Measurements from ENCODE around the gene XRCC5. TPM values are rescaled to one million over a fixed set of nuclear protein-coding genes. Genes with fewer than 3 reads are reported as not detected.

XRCC5 gene
- total RNA-seq, 1 experiment from 2014 or later: 534 TPM

DNA sequence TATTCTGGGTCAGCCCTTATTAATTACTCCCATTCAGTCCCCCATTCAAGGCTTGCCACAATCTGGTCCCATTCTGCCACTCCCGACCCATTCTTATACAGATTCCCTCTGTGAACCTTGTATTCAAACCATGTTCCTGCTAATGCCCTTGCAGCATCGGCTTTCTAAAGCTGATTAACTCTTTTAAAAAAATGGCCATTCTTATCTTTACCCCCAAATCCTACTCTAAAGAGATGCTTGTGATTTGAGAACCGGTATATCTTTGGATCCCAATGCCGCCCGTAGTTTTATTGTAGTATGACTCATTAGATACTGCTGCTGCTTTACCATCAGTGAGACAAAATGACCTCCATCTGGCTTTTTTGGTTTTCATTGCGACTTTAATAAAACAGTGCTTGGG lies 72.2 kb downstream of the XRCC5 start:
- no TSS peak for BruUV-seq (replicated peaks)
- Histone ChIP-seq H3K36me3 (ENCODE audit: insufficient read depth, low read length, poor library complexity, severe bottlenecking) (peaks cover 57% of the 10 kb centered on the region), H3K27ac (ENCODE audit: low read depth, low read length, poor library complexity, severe bottlenecking) (no peak overlapping the region), H3K4me3 (ENCODE audit: low read depth, low read length, poor library complexity, severe bottlenecking) (no peak overlapping the region), H3K27me3 (replicated peaks; ENCODE audit: insufficient read depth, low read depth, low read length, poor library complexity) (no peaks in the 10 kb centered on the region), H3K4me1 (ENCODE audit: insufficient read depth, low read length, poor library complexity, severe bottlenecking) (peaks cover 14% of the 10 kb centered on the region), H3K9me3 (ENCODE audit: low read depth, low read length, poor library complexity, severe bottlenecking) (no peaks in the 10 kb centered on the region)
- intact Hi-C loops (cut with micrococcal nuclease; ENCODE audit: unreplicated experiment): no loop called here
- ChIA-PET CTCF (no interaction called here), POLR2A (ENCODE audit: low non-redundant PET) (no interaction called here)
- TF ChIP-seq EZH2 (IDR thresholded peaks at IDR 0.05; ENCODE audit: borderline replicate concordance, low read depth, low read length, poor library complexity, severe bottlenecking): no peak
- TF ChIP-seq, protein P1, sequence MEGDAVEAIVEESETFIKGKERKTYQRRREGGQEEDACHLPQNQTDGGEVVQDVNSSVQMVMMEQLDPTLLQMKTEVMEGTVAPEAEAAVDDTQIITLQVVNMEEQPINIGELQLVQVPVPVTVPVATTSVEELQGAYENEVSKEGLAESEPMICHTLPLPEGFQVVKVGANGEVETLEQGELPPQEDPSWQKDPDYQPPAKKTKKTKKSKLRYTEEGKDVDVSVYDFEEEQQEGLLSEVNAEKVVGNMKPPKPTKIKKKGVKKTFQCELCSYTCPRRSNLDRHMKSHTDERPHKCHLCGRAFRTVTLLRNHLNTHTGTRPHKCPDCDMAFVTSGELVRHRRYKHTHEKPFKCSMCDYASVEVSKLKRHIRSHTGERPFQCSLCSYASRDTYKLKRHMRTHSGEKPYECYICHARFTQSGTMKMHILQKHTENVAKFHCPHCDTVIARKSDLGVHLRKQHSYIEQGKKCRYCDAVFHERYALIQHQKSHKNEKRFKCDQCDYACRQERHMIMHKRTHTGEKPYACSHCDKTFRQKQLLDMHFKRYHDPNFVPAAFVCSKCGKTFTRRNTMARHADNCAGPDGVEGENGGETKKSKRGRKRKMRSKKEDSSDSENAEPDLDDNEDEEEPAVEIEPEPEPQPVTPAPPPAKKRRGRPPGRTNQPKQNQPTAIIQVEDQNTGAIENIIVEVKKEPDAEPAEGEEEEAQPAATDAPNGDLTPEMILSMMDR (conservative IDR thresholded peaks at IDR 0.05; ENCODE audit: low read depth, low read length): no peak
- peak; percentile 54 for DNase-seq (ENCODE audit: low spot score)

DNA sequence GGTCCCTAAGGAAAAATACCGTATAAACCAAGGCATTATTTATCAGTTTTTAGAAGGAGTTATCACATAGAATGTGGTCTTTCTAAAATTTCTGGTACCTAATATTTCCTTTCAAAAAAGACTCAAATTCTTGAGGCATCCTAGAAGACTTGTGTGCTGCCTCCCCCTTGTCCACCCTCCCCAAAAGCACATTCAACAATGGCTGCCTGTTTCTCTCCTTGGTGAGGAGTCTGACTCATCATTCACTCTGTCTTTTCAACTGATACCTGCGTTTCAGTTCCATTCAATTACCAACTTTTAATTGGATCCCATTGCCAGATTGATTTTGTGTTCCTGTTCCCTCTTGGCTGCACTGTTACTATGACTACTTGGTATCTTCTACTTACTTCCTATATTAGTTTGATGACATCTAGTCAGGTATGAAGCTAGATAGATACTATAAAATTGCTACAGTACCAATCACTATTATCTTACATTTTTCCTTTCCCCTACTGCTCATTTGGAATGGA lies 72.9 kb downstream of the XRCC5 start:
- ChIA-PET CTCF (no interaction called here), POLR2A (ENCODE audit: low non-redundant PET) (no interaction called here)
- no peak for DNase-seq (ENCODE audit: low spot score)
- Histone ChIP-seq H3K4me3 (ENCODE audit: low read depth, low read length, poor library complexity, severe bottlenecking) (no peak overlapping the region), H3K4me1 (ENCODE audit: insufficient read depth, low read length, poor library complexity, severe bottlenecking) (peaks cover 20% of the 10 kb centered on the region), H3K9me3 (ENCODE audit: low read depth, low read length, poor library complexity, severe bottlenecking) (no peaks in the 10 kb centered on the region), H3K27ac (ENCODE audit: low read depth, low read length, poor library complexity, severe bottlenecking) (no peak overlapping the region), H3K36me3 (ENCODE audit: insufficient read depth, low read length, poor library complexity, severe bottlenecking) (peaks cover 52% of the 10 kb centered on the region), H3K27me3 (replicated peaks; ENCODE audit: insufficient read depth, low read depth, low read length, poor library complexity) (no peaks in the 10 kb centered on the region)
- TF ChIP-seq EZH2 (IDR thresholded peaks at IDR 0.05; ENCODE audit: borderline replicate concordance, low read depth, low read length, poor library complexity, severe bottlenecking): no peak
- TF ChIP-seq, protein P1 (conservative IDR thresholded peaks at IDR 0.05; ENCODE audit: low read depth, low read length): no peak
- intact Hi-C loops (cut with micrococcal nuclease; ENCODE audit: unreplicated experiment): no loop called here
- no TSS peak for BruUV-seq (replicated peaks)

DNA sequence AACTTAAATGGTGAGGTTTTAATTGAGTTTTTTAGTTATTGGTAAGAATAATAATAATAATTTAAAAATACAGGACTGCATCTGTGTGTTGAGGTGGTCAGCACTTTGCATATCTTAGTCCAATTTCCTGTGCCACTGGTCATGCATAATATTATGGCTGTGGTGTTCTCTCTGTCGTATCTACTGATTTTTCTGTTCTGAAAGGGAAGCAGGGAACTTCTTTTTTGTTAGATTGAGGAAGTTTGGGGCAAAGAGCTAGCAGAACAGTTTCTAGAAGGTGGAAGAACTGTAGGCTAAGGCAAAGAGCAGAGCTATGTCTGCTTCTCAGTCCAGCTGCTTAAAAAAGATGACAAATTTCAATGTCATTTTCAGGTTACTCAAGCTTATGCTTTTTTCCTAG lies 74.3 kb downstream of the XRCC5 start:
- no peak for DNase-seq (ENCODE audit: low spot score)
- H3K27ac ChIP-seq (ENCODE audit: low read depth, low read length, poor library complexity, severe bottlenecking): no peak overlapping the region
- TF ChIP-seq EZH2 (IDR thresholded peaks at IDR 0.05; ENCODE audit: borderline replicate concordance, low read depth, low read length, poor library complexity, severe bottlenecking): no peak
- TF ChIP-seq, protein P1 (conservative IDR thresholded peaks at IDR 0.05; ENCODE audit: low read depth, low read length): no peak
- peaks cover 35% of the 10 kb centered on the region for H3K4me1 ChIP-seq (ENCODE audit: insufficient read depth, low read length, poor library complexity, severe bottlenecking)
- H3K9me3 ChIP-seq (ENCODE audit: low read depth, low read length, poor library complexity, severe bottlenecking): no peaks in the 10 kb centered on the region
- POLR2A ChIA-PET (ENCODE audit: low non-redundant PET): no interaction called here
- H3K27me3 ChIP-seq (replicated peaks; ENCODE audit: insufficient read depth, low read depth, low read length, poor library complexity): no peaks in the 10 kb centered on the region
- intact Hi-C loops (cut with micrococcal nuclease; ENCODE audit: unreplicated experiment): no loop called here
- no TSS peak for BruUV-seq (replicated peaks)
- CTCF ChIA-PET: no interaction called here
- peaks cover 38% of the 10 kb centered on the region for H3K36me3 ChIP-seq (ENCODE audit: insufficient read depth, low read length, poor library complexity, severe bottlenecking)
- no peak overlapping the region for H3K4me3 ChIP-seq (ENCODE audit: low read depth, low read length, poor library complexity, severe bottlenecking)
